ENCODE measurements around the gene TIMM44. TPM values are rescaled to one million over a fixed set of nuclear protein-coding genes. Genes with fewer than 3 reads are reported as not detected.

The TIMM44 gene
- total and polyA plus RNA-seq, 2 of the 8 experiments (the other 6 are each of a cell fraction or from before 2014, with no cell fraction given), result 131 to 150 TPM

GRCh38 chr19:7989071-7989575 is 45.7 kb upstream of the TIMM44 start:
- POLR2A ChIA-PET (ENCODE audit: partially characterized antibody), result interaction anchor here (1.3 to 1.6 kb wide), 2 partner anchors 12 to 45 kb away, joined by 3 to 5 read pairs; partner anchors contain the start of gene TIMM44
- Histone ChIP-seq H3K4me3 (ENCODE audit: extremely low read depth in 1 of 4, insufficient read depth in 2 of 4, low read depth in 3 of 4, low read length in 4 of 4) (no peak overlapping the region), H2AK5ac (ENCODE audit: low read depth, low read length) (no peak overlapping the region), H3K9ac (replicated peaks in 1 of 4; ENCODE audit: extremely low read depth in 1 of 4, low read depth in 3 of 4, low read length in 3 of 4) (no peak overlapping the region), H3K56ac (replicated peaks; ENCODE audit: insufficient read length, low read depth, low read length) (no peak overlapping the region), H2BK12ac (ENCODE audit: low read depth, low read length) (no peak overlapping the region), H4K5ac (ENCODE audit: insufficient read length, low read depth, low read length) (no peak overlapping the region), H3K79me1 (ENCODE audit: low read depth, low read length) (peaks cover 37% of the 10 kb centered on the region), H2BK20ac (ENCODE audit: low read length) (no peak overlapping the region), H2BK120ac (replicated peaks; ENCODE audit: low read depth, low read length) (no peak overlapping the region), H3K18ac (ENCODE audit: extremely low read depth, low read length) (no peak overlapping the region), H2AFZ (ENCODE audit: low read length) (no peak overlapping the region), H3K27me3 (replicated peaks in 1 of 4; ENCODE audit: control insufficient read depth in 3 of 4, extremely low read depth in 1 of 4, insufficient read depth in 3 of 4, low read length in 3 of 4) (no peaks in the 10 kb centered on the region), H2BK15ac (ENCODE audit: low read length) (no peak overlapping the region), H2BK5ac (ENCODE audit: low read depth, low read length) (no peak overlapping the region), H3K23ac (ENCODE audit: insufficient read length) (no peak overlapping the region), H3K79me2 (ENCODE audit: control insufficient read depth in 1 of 2, insufficient read depth in 2 of 2, low read length in 2 of 2) (peaks cover 14 to 86% of the 10 kb centered on the region in 2 experiments), H3K9me3 (ENCODE audit: insufficient read depth in 2 of 2, low read depth in 1 of 2, low read length in 1 of 2) (no peaks in the 10 kb centered on the region), H3K4me1 (replicated peaks in 1 of 4; ENCODE audit: control insufficient read depth in 3 of 4, insufficient read depth in 4 of 4, low read length in 3 of 4) (no peaks in the 10 kb centered on the region; a peak in 1 of 7 replicates), H4K20me1 (replicated peaks in 1 of 2; ENCODE audit: control insufficient read depth in 1 of 2, insufficient read depth in 2 of 2, low read length in 2 of 2) (peaks cover 41 to 66% of the 10 kb centered on the region in 2 experiments), H3K14ac (ENCODE audit: insufficient read length) (no peak overlapping the region), H3K27ac (ENCODE audit: low read depth, low read length) (0 out of 2 replicates have a peak overlapping the region, but pooled peaks have one; percentile 21), H3K4ac (replicated peaks; ENCODE audit: insufficient read length, low read depth, low read length) (no peak overlapping the region), H3K23me2 (ENCODE audit: low read depth, low read length) (no peaks in the 10 kb centered on the region), H3K36me3 (ENCODE audit: control insufficient read depth in 2 of 4, insufficient read depth in 4 of 4, low read length in 3 of 4) (peaks cover 23 to 62% (median 38%) of the 10 kb centered on the region in 4 experiments; a peak in 7 of 8 replicates), H3K4me2 (ENCODE audit: insufficient read depth in 1 of 2, low read depth in 2 of 2, low read length in 2 of 2) (no peak overlapping the region), H4K8ac (ENCODE audit: extremely low read depth, insufficient read depth, low read length) (no peak overlapping the region; the same call in 1 of the 2 replicates), H4K91ac (replicated peaks; ENCODE audit: insufficient read length, low read length) (no peak overlapping the region)
- WGBS, 2 experiments (ENCODE audit: extremely low coverage in 1 of 2, insufficient coverage in 1 of 2, insufficient read length in 1 of 2, insufficient replicate concordance in 2 of 2, low coverage in 1 of 2, low lambda C conversion rate in 2 of 2, missing lambda C conversion rate in 1 of 2), result 91% methylated on average over 12 of the region's 12 CpGs; no CpG with 5 or more reads in 1 of the 2 experiments
- CTCF ChIA-PET (ENCODE audit: partially characterized antibody), result interaction anchor here (1.1 to 3.0 kb wide), 5 partner anchors 13 to 88 kb away, joined by 3 to 16 read pairs (median 3); no protein-coding TSS in a partner anchor
- DNase-seq (ENCODE audit: low read depth in 1 of 2, low spot score in 2 of 2) (no peak), FAIRE-seq (no peak)
- TF ChIP-seq NANOG (IDR thresholded peaks at IDR 0.05; ENCODE audit: insufficient read depth, low read depth, low read length, poor library complexity, severe bottlenecking), result no peak
- no peak for TF ChIP-seq KDM4A (IDR thresholded peaks at IDR 0.05; ENCODE audit: low read depth, low read length, severe bottlenecking)
- TF ChIP-seq ZNF274 (IDR thresholded peaks at IDR 0.05; ENCODE audit: borderline replicate concordance, extremely low read depth, low read length), result no peak
- no peak for TF ChIP-seq BCL11A (IDR thresholded peaks at IDR 0.05; ENCODE audit: low read depth in 2 of 2, low read length in 2 of 2)
- TF ChIP-seq CTCF (IDR thresholded peaks at IDR 0.05; ENCODE audit: control extremely low read depth in 1 of 3, insufficient read depth in 1 of 3, low read depth in 1 of 3, low read length in 3 of 3), result no peak
